SJCRH30 (cell line): ENCODE measurements around the gene ABCB6. TPM values are rescaled to one million over a fixed set of nuclear protein-coding genes. Genes with fewer than 3 reads are reported as not detected.

Source experiments
- DNase-seq, 2 experiments: peaks; one replicate each; pipeline ENCODE4 v3.0.0-alpha.2; 2015 to 2020
- H3K27ac ChIP-seq: fragments of 250-450 bp; sonication (Bioruptor Pico); 2 replicates; pipeline ENCODE4 v1.5.1; 2020; ENCODE audit warnings: mild to moderate bottlenecking, moderate library complexity
- H3K27me3 ChIP-seq: fragments of 250-450 bp; sonication (Bioruptor Pico); 2 replicates; pipeline ENCODE4 v1.5.1; 2020; ENCODE audit warnings: mild to moderate bottlenecking, moderate library complexity
- H3K36me3 ChIP-seq: fragments of 250-450 bp; sonication (Bioruptor Pico); 2 replicates; pipeline ENCODE4 v1.5.1; 2020; ENCODE audit warnings: mild to moderate bottlenecking, moderate library complexity
- H3K4me1 ChIP-seq: fragments of 250-450 bp; sonication (Bioruptor Pico); 2 replicates; pipeline ENCODE4 v1.5.1; 2020; ENCODE audit warnings: mild to moderate bottlenecking, moderate library complexity
- H3K4me3 ChIP-seq: fragments of 250-450 bp; sonication (Bioruptor Pico); 2 replicates; pipeline ENCODE4 v1.5.1; 2020; ENCODE audit warnings: mild to moderate bottlenecking, moderate library complexity
- H3K9me3 ChIP-seq: fragments of 250-450 bp; sonication (Bioruptor Pico); replicated peaks from 2 replicates; pipeline ENCODE4 v1.5.1; 2020; ENCODE audit warnings: mild to moderate bottlenecking, moderate library complexity
- total RNA-seq: library from RNA; depleted of rRNA; stranded (reverse); fragments of >200 nt; shearing (Covaris generic); gene quantifications from 2 replicates; pipeline ENCODE4 v1.2.3, GENCODE V29; 2014

The ABCB6 gene
- total RNA-seq, 1 experiment from 2014 or later, result 26.5 TPM

DNA sequence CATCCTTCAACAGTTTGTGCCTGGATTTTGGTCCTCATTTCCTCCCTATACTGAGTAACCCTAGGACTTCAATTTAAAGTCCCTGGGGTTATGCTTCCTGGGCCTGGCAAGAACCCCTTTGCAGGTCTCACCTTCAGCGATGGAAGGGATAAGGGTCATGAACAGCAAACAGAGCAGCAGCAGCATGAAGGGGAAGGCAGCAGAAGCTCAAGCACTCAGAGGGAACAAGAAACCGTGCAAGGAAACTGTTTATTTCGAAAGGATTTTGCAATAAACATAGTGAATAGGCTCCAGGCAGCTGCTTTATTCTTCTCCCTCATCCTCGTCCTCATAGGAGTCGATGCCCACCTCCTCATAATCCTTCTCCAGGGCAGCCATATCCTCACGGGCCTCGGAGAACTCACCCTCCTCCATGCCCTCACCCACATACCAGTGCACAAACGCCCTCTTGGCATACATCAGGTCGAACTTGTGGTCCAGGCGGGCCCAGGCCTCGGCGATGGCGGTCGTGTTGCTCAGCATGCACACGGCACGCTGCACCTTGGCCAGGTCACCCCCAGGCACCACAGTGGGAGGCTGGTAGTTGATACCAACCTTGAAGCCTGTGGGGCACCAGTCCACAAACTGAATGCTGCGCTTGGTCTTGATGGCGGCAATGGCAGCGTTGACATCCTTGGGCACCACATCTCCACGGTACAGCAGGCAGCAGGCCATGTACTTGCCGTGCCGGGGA is 31.5 kb upstream of the ABCB6 start:
- 0 out of 2 replicates have a peak, but pooled peaks cover 4% of the 10 kb centered on the region for H3K27me3 ChIP-seq
- DNase-seq, result no peak
- H3K4me1 ChIP-seq, result peaks cover 34% of the 10 kb centered on the region
- peaks cover 3% of the 10 kb centered on the region for H3K36me3 ChIP-seq
- H3K4me3 ChIP-seq, result no peak overlapping the region
- peak overlapping the region; percentile 39; the same call in 1 of the 2 replicates for H3K27ac ChIP-seq
- no peaks in the 10 kb centered on the region for H3K9me3 ChIP-seq

GRCh38 chr2:219249203-219249980 is 30.6 kb upstream of the ABCB6 start:
- H3K4me1 ChIP-seq, result peaks cover 34% of the 10 kb centered on the region
- DNase-seq, result peak; percentile 86 to 88

GRCh38 chr2:219248845-219249202 is 30.1 kb upstream of the ABCB6 start:
- H3K9me3 ChIP-seq, result no peaks in the 10 kb centered on the region
- H3K4me1 ChIP-seq, result peaks cover 32% of the 10 kb centered on the region
- H3K36me3 ChIP-seq, result peaks cover 3% of the 10 kb centered on the region
- H3K27ac ChIP-seq, result peak overlapping the region; percentile 39
- H3K4me3 ChIP-seq, result no peak overlapping the region
- no peaks in the 10 kb centered on the region for H3K27me3 ChIP-seq
- DNase-seq, result no peak

More at GRCh38 chr2:219249203-219249980, 30.6 kb upstream of the ABCB6 start:
- no peaks in the 10 kb centered on the region for H3K9me3 ChIP-seq
- H3K27ac ChIP-seq, result peak overlapping the region; percentile 39
- 0 out of 2 replicates have a peak, but pooled peaks cover under 1% of the 10 kb centered on the region for H3K27me3 ChIP-seq
- H3K36me3 ChIP-seq, result peaks cover 3% of the 10 kb centered on the region
- H3K4me3 ChIP-seq, result no peak overlapping the region

- no peak overlapping the region for H3K4me3 ChIP-seq
- H3K9me3 ChIP-seq, result no peaks in the 10 kb centered on the region
- H3K27ac ChIP-seq, result no peak overlapping the region
- H3K36me3 ChIP-seq, result peaks cover 3% of the 10 kb centered on the region
- no peak for DNase-seq
- H3K27me3 ChIP-seq, result no peaks in the 10 kb centered on the region
- H3K4me1 ChIP-seq, result peaks cover 32% of the 10 kb centered on the region
Measured at GRCh38 chr2:219247678-219248642, 29.2 kb upstream of the ABCB6 start.

DNA sequence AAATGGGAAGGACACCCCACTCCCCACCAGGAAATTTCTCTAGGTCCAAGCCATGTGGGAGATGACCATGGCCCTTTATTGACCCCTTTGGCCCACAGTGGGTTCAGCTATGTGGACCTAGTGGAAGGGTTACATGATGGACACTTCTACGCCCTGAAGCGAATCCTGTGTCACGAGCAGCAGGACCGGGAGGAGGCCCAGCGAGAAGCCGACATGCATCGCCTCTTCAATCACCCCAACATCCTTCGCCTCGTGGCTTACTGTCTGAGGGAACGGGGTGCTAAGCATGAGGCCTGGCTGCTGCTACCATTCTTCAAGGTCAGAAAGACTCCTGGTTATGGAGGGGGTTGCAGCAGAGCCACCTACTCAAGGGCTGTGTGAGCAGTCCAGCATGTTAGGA is 27.8 kb upstream of the ABCB6 start:
- Histone ChIP-seq H3K4me1 (peaks cover 24% of the 10 kb centered on the region), H3K27me3 (no peaks in the 10 kb centered on the region), H3K27ac (no peak overlapping the region), H3K4me3 (no peak overlapping the region), H3K9me3 (no peaks in the 10 kb centered on the region), H3K36me3 (peaks cover 3% of the 10 kb centered on the region)
- no peak for DNase-seq

DNA sequence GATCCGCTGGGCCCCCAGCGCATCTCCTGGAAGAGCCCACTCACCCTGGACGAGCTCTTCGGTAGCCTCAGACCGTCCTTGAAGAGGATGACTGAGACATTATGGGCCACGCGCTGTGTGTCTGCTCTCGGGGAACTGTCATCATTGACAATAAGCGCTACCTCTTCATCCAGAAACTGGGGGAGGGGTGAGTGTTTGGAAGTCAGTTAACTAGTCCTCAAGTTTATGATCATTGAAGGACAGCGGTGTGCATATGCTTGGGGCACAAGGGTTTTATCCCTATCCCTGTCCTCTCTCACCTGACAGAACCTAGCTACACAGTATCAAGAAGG is 27.1 kb upstream of the ABCB6 start:
- peak overlapping the region; percentile 94 for H3K4me3 ChIP-seq
- no peaks in the 10 kb centered on the region; the same call in none of the 2 replicates for H3K36me3 ChIP-seq
- no peaks in the 10 kb centered on the region for H3K9me3 ChIP-seq
- no peaks in the 10 kb centered on the region for H3K27me3 ChIP-seq
- no peak for DNase-seq
- H3K4me1 ChIP-seq, result peaks cover 20% of the 10 kb centered on the region
- H3K27ac ChIP-seq, result peak overlapping the region; percentile 78

- peaks cover 18% of the 10 kb centered on the region for H3K4me1 ChIP-seq
- H3K27ac ChIP-seq, result peak within 1 kb of the TSS; percentile 78
- peak within 1 kb of the TSS; percentile 94 for H3K4me3 ChIP-seq
- peak; percentile 88 to 92 for DNase-seq
- no peaks in the 10 kb centered on the region; the same call in none of the 2 replicates for H3K36me3 ChIP-seq
- H3K9me3 ChIP-seq, result no peaks in the 10 kb centered on the region
- H3K27me3 ChIP-seq, result no peaks in the 10 kb centered on the region
Measured at GRCh38 chr2:219245148-219245898, 26.6 kb upstream of the ABCB6 start, which contains the start of the genes GLB1L and STK16. Gene GLB1L (minus strand): TSS chr2:219245444. CDS start chr2:219243573, 1,871 bp downstream. Gene STK16 (plus strand): TSS chr2:219245479. CDS start chr2:219246000, 521 bp downstream.

GRCh38 chr2:219244789-219245147 is 26.0 kb upstream of the ABCB6 start:
- peak overlapping the region; percentile 94 for H3K4me3 ChIP-seq
- H3K27me3 ChIP-seq, result no peaks in the 10 kb centered on the region
- no peaks in the 10 kb centered on the region for H3K36me3 ChIP-seq
- H3K27ac ChIP-seq, result peak overlapping the region; percentile 78; the same call in 1 of the 2 replicates
- H3K9me3 ChIP-seq, result no peaks in the 10 kb centered on the region
- H3K4me1 ChIP-seq, result peaks cover 13% of the 10 kb centered on the region
- DNase-seq, result no peak

- H3K4me3 ChIP-seq, result no peak overlapping the region
- no peak for DNase-seq
- no peaks in the 10 kb centered on the region for H3K9me3 ChIP-seq
- no peak overlapping the region for H3K27ac ChIP-seq
- no peaks in the 10 kb centered on the region for H3K27me3 ChIP-seq
- H3K4me1 ChIP-seq, result peaks cover 3% of the 10 kb centered on the region; the same call in 1 of the 2 replicates
- no peaks in the 10 kb centered on the region for H3K36me3 ChIP-seq
Measured at GRCh38 chr2:219243291-219243761, 24.6 kb upstream of the ABCB6 start.

- H3K4me1 ChIP-seq, result no peaks in the 10 kb centered on the region
- H3K27ac ChIP-seq, result no peak overlapping the region
- no peaks in the 10 kb centered on the region for H3K9me3 ChIP-seq
- no peaks in the 10 kb centered on the region for H3K27me3 ChIP-seq
- H3K36me3 ChIP-seq, result peaks cover 9% of the 10 kb centered on the region
- no peak overlapping the region for H3K4me3 ChIP-seq
- no peak for DNase-seq
Measured at GRCh38 chr2:219234331-219234730, 15.6 kb upstream of the ABCB6 start.

DNA sequence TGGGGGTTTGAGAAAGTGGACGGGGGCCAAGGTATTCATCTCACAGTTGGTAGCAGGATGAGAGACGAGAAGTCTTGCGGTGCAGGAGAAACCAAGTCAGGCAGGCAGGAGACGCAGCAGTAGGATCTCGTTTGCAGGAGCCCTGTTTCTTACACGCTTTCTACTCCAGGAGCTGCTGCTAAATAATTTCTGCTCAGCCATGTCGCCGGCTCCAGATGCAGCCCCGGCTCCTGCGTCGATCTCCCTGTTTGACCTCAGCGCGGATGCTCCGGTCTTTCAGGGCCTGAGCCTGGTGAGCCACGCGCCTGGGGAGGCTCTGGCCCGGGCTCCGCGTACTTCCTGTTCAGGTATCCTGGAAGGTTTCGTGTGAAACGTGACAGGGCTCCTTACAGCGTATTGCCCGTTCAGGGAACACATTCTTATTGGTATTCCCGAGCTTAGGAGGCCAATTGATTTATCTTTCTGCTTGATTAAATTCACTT is 11.3 kb upstream of the ABCB6 start:
- H3K27ac ChIP-seq, result peak overlapping the region; percentile 29
- peak overlapping the region; percentile 76 for H3K4me3 ChIP-seq
- DNase-seq, result peak; percentile 45 to 55
- H3K36me3 ChIP-seq, result no peaks in the 10 kb centered on the region; the same call in none of the 2 replicates
- H3K27me3 ChIP-seq, result no peaks in the 10 kb centered on the region
- no peaks in the 10 kb centered on the region for H3K9me3 ChIP-seq
- H3K4me1 ChIP-seq, result peaks cover 4% of the 10 kb centered on the region; the same call in 1 of the 2 replicates

DNA sequence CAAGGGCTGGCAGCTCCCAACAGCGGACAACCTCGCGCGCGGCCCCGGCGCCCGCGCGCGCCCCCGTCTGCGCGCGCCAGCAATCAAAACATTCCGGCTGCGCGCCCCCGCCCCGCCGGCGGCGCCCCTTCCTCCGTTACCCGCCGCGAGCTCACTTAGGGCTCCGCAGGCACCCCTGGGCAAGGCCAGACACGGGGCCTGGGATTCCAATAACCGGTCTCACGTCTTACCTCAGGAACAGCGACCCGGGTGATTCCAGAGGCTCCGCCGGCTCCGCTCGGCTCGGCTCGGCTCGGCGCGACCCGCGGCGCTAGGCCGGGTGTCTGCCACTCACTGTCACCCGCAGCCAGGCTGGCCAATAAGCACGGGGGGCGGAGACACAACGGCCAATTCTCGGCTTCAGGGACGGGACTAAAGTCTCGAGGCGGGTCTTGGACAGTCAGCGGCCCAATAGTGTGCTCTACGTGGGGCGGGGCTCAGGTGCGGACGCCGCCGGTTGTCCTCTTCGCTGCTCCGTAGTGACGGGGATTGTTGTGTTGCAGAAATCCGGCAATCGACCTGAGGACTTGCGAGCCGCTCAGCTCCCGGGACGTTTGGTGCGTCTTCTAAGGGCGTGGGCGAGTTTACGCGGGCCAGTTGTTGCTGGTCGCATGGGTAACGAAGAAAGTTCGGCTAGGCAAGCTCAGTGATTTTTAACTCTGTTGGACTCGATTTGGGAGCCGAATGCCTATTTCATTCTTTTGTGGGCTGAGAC is 10.7 kb upstream of the ABCB6 start, which contains the start of the genes ANKZF1 and ATG9A:
Gene ANKZF1, plus strand, starts transcription at position 502 of the 754 bp plus-strand sequence. CDS start 452 bp downstream, outside the sequence.
Gene ATG9A, minus strand, starts transcription at position 332 of the 754 bp plus-strand sequence. CDS start 1,612 bp downstream, outside the sequence.
- peak; percentile 97 to 99 for DNase-seq
- H3K27me3 ChIP-seq, result no peaks in the 10 kb centered on the region
- H3K4me3 ChIP-seq, result peak within 1 kb of the TSS; percentile 76
- H3K36me3 ChIP-seq, result peaks cover 2% of the 10 kb centered on the region
- H3K9me3 ChIP-seq, result no peaks in the 10 kb centered on the region
- peaks cover 4% of the 10 kb centered on the region; the same call in 1 of the 2 replicates for H3K4me1 ChIP-seq
- peak within 1 kb of the TSS; percentile 40 for H3K27ac ChIP-seq
